Cardiac fibroblast (primary cell): ENCODE data around the gene BNIP2.

ENCODE experiments used
- DNase-seq, 2 donors: peaks; one replicate each; pipeline versions ENCODE4 v3.0.0 to v3.0.0-alpha.2; 2010; ENCODE audit warnings: low read depth in 2 of 2
- H3K4me3 ChIP-seq, 2 donors: replicated peaks in 1 of 2; 1 replicate in 1 of 2; 2 replicates in 1 of 2; pipeline ENCODE4 v1.5.1; 2011; ENCODE audit warnings: low read depth in 2 of 2, low read length in 2 of 2, mild to moderate bottlenecking in 2 of 2, moderate library complexity in 1 of 2
- CTCF ChIP-seq: IDR thresholded peaks from one replicate; pipeline ENCODE4 v1.5.1; 2011; ENCODE audit warnings: low read depth, mild to moderate bottlenecking, low read length, inconsistent platforms

BNIP2 gene

DNA sequence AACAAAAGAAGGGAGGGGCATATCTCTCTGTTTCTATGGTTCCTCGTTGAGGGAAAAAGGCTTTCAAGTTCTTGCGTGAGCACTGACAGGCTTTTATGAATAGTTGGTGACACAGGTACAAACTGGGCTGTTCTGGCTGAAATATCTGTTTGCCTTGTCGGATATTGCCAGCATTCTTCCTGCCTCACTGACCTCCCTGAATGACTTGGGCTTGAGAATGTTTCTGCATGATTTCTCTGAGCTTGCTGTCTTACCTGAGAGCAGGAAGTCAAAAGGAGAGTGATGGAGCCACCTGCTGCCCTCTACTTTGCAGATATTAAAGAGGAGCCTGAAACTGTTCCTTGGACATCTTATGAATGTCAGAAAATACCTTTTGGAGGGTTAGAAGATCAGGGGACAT, 72.7 kb downstream of the BNIP2 start:
- DNase-seq, result no peak
- no peak for TF ChIP-seq CTCF
- H3K4me3 ChIP-seq, result no peak overlapping the region

- no peak overlapping the region for H3K4me3 ChIP-seq
- TF ChIP-seq CTCF, result no peak
- no peak for DNase-seq
Observed at GRCh38 chr15:59615661-59616060, 73.5 kb downstream of the BNIP2 start.

DNA sequence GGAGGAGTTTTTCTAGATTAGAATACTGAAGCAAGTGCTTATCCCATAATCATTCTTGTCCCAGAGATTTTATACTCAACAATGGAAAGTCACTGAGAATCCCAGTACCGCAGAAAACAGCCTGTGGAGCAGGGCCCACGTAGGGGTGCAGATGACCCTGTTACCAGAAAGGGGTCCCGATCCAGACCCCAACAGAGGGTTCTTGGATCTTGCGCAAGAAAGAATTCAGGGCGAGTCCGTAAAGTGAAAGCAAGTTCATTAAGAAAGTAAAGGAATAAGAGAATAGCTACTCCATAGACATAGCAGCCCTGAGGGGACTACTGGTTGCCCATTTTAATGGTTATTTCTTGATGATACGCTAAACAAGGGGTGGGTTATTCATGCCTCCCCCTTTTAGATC, 75.0 kb downstream of the BNIP2 start:
- no peak overlapping the region for H3K4me3 ChIP-seq
- TF ChIP-seq CTCF, result no peak
- no peak for DNase-seq

DNA sequence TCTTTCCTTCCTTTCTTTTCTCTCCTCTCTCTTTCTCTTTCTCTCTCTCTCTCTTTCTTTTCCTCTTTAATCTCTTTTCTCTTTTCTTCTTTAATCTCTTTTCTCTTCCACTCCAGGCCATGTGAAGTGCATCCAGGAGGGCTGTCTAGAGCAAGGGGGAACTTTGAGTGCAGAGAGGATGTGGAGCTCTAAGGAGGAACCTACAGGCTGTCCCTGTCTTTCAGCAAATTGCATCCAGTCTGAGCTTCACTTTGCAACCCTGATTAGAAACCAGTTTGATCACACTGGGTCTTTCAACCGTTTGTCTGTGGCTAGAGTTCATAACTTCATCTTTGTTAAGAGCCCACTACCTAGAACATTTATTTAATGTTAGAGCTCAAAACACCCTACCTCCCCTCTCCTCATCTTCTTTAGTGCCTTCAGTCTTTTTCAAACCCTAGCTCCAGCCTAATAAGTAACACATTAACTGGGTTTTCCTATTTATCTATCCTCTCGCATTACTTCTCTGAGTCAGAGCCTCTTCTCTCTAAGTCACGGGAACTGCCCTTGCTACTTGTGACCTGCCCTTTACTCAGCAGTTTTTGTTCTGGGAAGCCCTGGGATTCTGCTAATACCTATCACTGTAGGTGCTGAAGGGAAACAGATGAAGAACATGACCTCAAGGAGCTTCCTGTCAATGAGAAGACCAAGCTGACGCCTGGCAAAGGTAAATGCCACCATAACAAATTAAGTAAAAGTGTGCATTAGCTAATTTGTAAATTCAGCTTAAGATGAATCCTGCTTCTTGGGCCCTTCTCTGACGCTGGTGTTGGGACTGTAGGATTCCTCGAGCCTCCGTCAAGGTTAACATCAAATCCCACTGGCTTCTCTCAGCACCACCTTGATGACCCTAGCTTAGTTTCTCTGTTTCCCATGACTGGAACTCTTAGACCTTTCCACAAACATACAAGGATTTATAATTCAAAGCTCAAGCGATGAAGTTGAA, 77.6 kb downstream of the BNIP2 start, which contains the start of gene GCNT3:
Gene GCNT3, plus strand, starts transcription at position 508 of the 985 bp plus-strand sequence. CDS start 6,456 bp downstream, outside the sequence.
- TF ChIP-seq CTCF, result no peak
- DNase-seq, result peak; percentile 38 to 55
- H3K4me3 ChIP-seq, result no peak within 1 kb of the TSS

GRCh38 chr15:59609730-59610712, 79.1 kb downstream of the BNIP2 start:
- no peak overlapping the region for H3K4me3 ChIP-seq
- TF ChIP-seq CTCF, result no peak
- peak; percentile 15 to 27 for DNase-seq
